ENCODE data around the gene FHOD3. TPM values are rescaled to one million over a fixed set of nuclear protein-coding genes. Genes with fewer than 3 reads are reported as not detected.
"Not testable (repeated sequence)": the region's sequence is repeated elsewhere in the genome, so short reads cannot be mapped to it uniquely, and the experiment has no call there.

FHOD3 gene
- total RNA-seq, 1 experiment from 2014 or later, result 8.7 TPM

DNA sequence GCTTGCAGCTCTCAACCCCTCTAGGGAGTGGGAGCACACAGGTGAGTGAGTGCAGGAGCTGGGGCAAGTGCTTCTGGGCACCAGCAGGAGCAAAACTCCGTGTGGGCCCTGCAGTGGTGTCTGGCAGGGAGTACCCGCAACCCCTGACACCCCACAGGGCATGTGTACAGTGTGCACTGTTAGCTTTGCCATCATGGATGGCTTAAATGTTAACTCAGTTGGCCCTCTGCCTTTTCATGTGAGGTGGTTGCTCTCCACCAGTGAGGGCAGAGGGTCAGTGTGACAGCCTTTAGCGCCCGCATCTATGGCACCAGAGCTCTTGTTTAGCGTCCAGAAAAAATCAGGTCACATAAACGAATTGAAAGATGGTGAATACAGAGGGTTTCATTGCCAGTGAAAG is 438.6 kb downstream of the FHOD3 start:
- DNase-seq (ENCODE audit: low read depth), result no peak

- DNase-seq (ENCODE audit: low read depth), result no peak
These were observed 439.8 kb downstream of the FHOD3 start for GRCh38 chr18:36737316-36737715.

- no peak for DNase-seq (ENCODE audit: low read depth)
These were observed 446.9 kb downstream of the FHOD3 start for GRCh38 chr18:36744261-36744876.

GRCh38 chr18:36745219-36745975 is 447.9 kb downstream of the FHOD3 start:
- DNase-seq (ENCODE audit: low read depth), result no peak

DNA sequence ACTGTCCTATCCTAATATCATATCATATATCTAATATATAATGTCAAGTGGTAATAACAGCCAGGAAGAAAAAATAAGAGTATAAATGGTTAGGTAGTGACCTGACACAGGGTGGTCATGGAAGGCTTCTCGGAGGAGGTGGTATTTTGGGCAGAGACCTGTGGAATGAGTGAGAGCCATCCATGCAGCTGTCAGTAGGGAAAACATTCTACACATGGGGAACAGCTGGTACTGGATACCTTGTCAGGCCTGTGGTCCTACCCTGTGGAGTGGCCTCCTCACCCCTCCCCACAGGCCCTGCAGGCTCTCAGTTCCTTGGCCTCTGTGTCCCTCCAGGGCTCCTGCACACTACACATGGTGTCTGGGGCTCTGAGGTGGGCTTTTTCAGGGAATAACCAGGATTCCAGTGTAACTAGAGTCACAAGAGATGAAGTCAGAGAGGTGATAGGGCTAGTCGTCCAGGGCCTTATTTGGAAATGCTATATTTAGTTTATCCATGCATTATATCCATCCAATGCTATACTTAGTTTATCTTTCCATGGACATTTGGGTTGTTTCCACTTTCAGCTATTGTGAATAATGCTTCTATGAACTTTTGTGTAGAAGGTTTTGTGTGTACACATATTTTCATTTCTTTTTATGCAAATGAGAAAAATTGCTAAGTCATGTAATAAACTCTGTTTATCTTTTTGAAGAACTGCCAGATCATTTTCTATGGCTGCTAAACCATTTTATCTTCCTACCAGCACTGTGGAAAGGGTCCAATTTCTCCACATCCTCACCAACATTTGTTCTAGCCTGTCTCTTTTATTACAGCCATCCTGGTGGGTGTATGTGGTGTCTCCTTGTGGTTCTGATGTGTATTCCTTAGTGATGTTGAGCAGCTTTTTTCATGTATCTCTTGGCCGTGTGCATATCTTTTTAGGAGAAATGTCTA is 455.7 kb downstream of the FHOD3 start:
- peak; percentile 55 for DNase-seq (ENCODE audit: low read depth)

DNA sequence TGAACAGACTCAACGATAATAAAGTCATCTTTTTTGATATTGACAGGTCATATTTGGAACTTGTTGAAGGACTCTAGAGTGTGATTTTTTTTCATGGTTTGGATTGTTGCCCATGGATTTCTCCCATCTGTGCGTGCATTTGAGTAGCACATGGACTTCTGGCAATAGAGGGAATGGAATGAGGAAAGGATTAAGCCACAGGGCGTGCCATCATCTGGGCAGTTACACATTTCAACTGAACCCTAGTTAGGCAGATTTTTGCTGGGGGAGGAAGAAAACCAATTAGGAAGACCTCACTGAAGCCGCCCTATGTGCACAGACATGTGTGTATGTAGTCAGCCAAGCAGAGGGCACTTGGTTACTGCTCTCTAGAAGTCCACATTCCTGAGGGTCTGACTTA is 458.7 kb downstream of the FHOD3 start:
- DNase-seq (ENCODE audit: low read depth), result peak; percentile 76

- peak; percentile 68 for DNase-seq (ENCODE audit: low read depth)
These were observed 459.6 kb downstream of the FHOD3 start for GRCh38 chr18:36757081-36757480.

DNA sequence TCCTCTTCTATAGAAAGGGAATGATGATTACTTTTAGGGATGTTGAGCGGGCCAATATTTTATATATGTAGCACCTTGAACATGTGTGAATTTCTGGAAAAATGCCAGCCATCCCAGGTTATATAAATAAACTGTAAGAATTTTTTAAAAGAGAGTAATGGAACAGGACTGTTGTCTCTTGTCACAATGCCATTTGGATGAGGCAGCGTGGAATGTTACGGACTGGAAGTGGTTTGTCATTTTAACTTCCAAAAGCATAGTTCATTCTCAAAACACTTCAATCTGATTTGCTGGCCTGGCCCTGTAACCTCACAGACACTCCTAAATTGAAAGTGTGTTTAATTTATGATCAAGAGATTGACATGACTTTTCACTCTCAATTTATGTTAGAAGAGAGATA is 460.5 kb downstream of the FHOD3 start:
- DNase-seq (ENCODE audit: low read depth), result no peak

DNA sequence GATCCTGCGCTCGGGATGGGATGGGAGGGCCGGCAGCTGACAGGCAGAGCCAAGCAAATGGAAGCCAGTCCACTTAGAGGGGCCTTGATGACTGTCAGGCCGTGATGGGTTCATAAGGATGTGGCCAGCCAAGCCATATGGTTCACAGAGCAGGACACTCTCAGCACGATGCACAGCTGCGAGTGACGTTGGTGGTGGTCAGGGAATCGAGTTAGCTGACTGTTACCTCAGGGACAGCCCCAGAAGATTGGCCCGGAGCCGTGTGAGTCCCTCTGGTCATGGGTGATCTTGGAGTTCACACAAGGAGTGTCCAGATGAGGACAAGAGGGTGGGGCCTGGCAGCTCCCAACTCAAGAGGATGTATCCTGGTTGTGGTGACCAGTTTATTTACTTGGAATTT is 461.1 kb downstream of the FHOD3 start:
- no peak for DNase-seq (ENCODE audit: low read depth)

GRCh38 chr18:36759167-36759776 is 461.8 kb downstream of the FHOD3 start:
- no peak for DNase-seq (ENCODE audit: low read depth)

GRCh38 chr18:36760598-36760997 is 463.1 kb downstream of the FHOD3 start:
- no peak for DNase-seq (ENCODE audit: low read depth)

DNA sequence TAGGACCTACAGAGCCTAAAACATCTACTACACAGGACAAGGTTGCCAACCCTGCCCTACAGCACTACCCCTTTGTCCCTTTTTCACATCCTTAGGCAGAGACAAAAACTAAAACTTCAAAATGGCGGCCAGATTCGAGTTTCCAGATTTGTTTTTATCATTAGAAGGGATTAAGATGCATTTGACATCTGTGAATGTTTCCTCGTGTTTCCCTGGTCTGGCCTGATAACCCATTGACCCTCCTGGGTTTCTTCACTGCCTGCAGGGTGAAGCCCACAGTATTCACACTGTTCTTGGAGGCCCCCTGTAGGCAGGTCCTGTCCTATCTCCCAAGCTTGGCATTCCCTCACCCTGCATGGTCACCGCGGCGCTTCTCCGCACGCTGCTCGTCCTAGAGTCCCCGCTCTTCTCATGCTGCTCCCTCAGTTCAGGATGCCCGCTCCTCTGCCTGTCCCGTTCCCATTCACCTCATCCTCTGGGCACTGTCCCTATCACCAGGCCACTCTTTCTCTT is 463.7 kb downstream of the FHOD3 start:
- DNase-seq (ENCODE audit: low read depth), result no peak

GRCh38 chr18:36762074-36762473 is 464.6 kb downstream of the FHOD3 start:
- peak; percentile 25 for DNase-seq (ENCODE audit: low read depth)

GRCh38 chr18:36762965-36763364 is 465.5 kb downstream of the FHOD3 start:
- not testable (repeated sequence) for DNase-seq (ENCODE audit: low read depth)

- DNase-seq (ENCODE audit: low read depth), result no peak
These were observed 469.3 kb downstream of the FHOD3 start for GRCh38 chr18:36766836-36767235.

DNA sequence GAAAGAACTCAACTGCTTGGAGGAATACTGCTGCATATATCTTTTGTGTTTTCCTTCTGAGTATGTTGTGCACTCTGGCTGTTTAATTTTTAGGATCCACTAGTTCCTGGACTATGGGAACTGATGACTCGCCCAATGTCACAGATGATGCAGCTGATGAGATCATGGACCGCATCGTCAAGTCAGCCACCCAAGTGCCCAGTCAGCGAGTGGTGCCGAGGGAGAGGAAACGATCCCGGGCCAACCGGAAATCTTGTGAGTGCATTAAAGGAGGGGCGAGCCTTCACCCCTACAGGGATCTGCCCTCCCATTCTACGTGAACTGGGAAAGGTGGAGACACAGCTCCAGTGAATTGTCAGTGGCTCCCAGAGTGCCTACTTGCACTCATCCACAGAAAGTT is 471.7 kb downstream of the FHOD3 start:
- peak; percentile 56 for DNase-seq (ENCODE audit: low read depth)

DNA sequence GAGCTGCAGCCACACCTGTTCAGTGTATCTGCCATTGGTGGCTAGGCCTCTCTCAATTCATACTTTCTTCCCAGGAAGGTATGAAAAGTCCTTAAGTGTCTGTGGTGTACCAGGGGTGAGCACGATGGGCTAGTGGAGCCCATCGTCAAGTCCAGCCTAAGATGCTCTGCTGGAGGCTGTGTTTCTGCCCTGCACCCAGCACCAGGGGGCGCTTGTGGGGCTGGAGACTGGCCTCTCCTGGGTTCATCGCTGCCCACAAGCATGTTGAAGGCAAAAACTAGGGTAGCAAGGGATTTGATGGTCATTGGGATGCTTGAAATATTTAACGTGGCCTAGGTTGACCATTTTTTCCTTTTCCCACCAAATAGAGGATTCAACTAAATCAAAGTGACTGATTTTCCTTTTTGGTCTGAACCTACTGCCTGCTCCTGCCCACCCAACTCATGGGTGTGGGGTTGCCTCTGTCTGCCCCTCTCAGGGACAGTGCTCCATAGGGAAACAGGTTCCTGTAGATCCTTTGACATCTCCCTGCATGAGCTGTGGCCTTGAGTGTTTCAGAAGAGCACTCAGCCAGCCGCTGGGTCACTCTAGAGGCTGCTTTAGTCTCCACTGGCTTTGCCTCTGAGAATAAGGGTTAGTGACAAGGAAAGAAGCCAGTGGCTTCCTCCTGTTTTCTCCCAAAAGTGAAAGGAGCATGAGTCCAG is 472.2 kb downstream of the FHOD3 start:
- no peak for DNase-seq (ENCODE audit: low read depth)

- no peak for DNase-seq (ENCODE audit: low read depth)
These were observed 472.9 kb downstream of the FHOD3 start for GRCh38 chr18:36770315-36770946.

DNA sequence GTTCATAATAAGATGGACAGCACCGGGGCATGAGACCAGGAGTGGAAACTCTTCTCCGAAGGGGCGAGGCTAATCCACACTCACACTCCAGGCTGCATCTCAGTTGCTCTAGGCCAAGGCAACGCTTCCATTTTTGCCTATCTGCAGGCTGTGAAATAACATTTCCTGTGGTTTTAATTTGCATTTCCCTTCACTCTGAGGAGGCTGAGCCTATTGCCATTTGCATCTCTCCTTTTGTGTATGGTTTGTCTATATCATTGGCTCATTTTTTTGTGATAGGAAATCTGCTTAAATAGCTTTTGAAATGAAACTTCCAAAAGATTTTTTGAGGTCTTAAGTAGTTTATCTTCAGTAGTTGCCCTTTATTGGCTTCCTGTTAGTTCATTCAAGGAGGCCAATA is 473.7 kb downstream of the FHOD3 start:
- DNase-seq (ENCODE audit: low read depth), result no peak

DNA sequence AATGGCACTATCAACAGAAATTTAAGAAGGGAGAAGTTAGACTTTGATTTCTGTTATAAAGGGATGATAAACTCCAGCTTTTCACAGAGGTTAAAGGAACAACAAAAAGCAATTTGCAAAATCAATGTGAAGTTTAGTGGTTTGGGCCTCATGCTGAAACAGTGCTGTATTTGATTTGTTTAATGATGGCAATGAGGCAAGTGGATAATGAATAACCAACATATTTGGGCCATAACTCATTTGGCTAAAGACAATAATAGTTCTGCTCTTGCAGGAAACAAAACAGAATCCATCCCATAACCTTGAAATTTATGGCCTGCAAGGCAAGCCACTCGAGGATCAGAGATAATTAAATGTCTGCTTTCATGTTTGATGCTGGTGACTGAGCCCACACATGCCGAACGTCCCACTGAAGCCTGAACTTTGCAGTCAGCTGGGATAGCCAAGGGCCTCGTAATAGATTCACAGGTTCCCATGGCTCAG is 474.8 kb downstream of the FHOD3 start:
- no peak for DNase-seq (ENCODE audit: low read depth)
